Measurements from ENCODE around the gene BCAS1.
A peak's percentile ranks its signal among the peaks of the same experiment; 100 is the strongest.

GRCh38 chr20:53940907-53941545 is 129.4 kb downstream of the BCAS1 start:
- TF ChIP-seq CTCF (IDR thresholded peaks at IDR 0.05; ENCODE audit: extremely low read depth in 1 of 2, insufficient read depth in 1 of 2, low read depth in 1 of 2, low read length in 2 of 2) (no peak), EZH2 (IDR thresholded peaks at IDR 0.05; ENCODE audit: borderline replicate concordance, low read depth, low read length, severe bottlenecking) (no peak), POLR2A (IDR thresholded peaks at IDR 0.05; ENCODE audit: low read depth, low read length) (no peak), JUN (IDR thresholded peaks at IDR 0.05; ENCODE audit: borderline replicate concordance, insufficient read depth, insufficient read length, low read depth) (peak; percentile 30), POLR2AphosphoS5 (IDR thresholded peaks at IDR 0.05; ENCODE audit: insufficient read depth, low read depth, low read length) (peak; percentile 37), FOS (IDR thresholded peaks at IDR 0.05; ENCODE audit: borderline replicate concordance, insufficient read depth, low read length) (no peak), MAX (IDR thresholded peaks at IDR 0.05; ENCODE audit: insufficient read depth, insufficient read length) (no peak), MYC (IDR thresholded peaks at IDR 0.05; ENCODE audit: low read depth, low read length) (no peak), GATA2 (IDR thresholded peaks at IDR 0.05; ENCODE audit: insufficient read depth, insufficient read length, low read depth, low read length) (no peak)
